Hematopoietic multipotent progenitor cell treated with erythropoietin and hydrocortisone succinate and interleukin-3 and kit ligand, for 6 days (in vitro differentiated cells): Measurements from ENCODE around the gene LAMB3.
"Not testable (repeated sequence)": the region's sequence is repeated elsewhere in the genome, so short reads cannot be mapped to it uniquely, and the experiment has no call there.

Source experiments
- DNase-seq: peaks from one replicate; pipeline ENCODE4 v3.0.0-alpha.2; 2015

The LAMB3 gene

DNA sequence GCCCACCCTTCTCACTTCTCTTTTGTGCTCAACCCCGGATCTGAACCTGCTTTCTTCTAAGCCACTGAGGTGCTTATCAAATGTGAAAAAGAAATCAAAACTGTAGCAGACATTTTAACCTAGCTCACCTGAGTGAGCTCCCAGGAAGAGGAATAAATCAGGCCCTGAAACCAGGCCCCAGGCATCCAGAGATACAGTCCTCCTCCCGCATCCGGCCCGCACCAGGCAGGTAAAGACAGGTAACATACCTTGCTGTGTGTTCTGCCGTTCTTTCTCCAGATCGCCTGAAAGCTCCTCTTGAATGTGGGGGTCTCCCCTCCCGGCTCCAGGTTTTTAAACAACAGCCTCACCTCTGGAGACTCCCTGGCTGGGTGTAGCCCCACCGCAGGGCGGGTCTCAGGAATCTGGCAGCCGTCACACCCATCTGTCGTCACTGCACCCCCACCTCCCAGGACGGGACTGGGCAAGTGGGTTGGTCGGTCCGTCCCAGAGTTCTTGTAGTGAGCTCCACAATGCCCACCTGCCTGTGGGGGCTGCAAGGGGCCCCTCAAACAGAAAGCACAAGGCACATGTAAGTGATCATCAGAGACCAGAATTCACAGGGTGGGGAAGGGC lies at the start of gene LAMB3:
Gene LAMB3, minus strand, starts transcription at position 305 of the 615 bp plus-strand sequence. CDS start 1,481 bp downstream, outside the sequence.
- DNase-seq = no peak

GRCh38 chr1:209700686-209701085 lies 48.5 kb upstream of the LAMB3 start:
- DNase-seq = not testable (repeated sequence)

DNA sequence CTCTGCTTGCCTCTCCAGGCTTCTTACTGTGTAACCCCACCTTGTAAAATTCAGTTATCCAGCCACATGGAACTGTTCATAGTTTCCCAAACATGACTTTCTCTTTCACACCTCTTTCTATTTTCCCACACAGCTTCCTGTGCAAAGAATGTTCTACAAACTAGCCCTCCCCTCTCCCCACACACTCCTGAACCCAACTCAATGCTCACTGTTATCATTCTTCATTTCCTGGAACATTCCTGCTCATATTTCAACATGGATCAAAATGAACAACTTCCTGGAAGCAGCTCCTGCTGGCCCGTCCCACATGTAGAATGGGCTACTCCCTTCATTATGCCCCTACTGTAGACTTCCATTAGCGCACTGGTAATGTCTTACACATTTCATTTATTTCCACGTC lies 44.9 kb upstream of the LAMB3 start:
- DNase-seq = no peak

DNA sequence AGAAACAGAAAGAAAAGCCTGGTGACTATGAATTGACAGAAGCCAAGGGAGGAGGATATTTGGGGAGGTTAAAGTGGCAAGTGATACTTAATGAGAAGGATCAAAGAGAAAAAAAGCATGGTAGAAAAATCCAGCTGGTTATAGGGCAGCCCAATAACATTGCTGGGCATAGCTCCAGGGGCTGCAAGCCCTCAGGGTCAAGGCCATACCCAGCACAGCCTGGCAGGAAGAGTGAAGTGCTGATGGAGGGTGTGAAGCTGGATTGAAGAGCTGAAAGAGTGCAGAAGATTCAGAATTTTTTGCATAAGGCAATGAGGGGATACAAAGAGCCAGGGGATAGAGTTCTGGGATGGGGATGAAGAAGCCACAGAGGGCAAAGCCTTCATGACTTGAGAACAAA lies 44.4 kb upstream of the LAMB3 start:
- no peak for DNase-seq

DNA sequence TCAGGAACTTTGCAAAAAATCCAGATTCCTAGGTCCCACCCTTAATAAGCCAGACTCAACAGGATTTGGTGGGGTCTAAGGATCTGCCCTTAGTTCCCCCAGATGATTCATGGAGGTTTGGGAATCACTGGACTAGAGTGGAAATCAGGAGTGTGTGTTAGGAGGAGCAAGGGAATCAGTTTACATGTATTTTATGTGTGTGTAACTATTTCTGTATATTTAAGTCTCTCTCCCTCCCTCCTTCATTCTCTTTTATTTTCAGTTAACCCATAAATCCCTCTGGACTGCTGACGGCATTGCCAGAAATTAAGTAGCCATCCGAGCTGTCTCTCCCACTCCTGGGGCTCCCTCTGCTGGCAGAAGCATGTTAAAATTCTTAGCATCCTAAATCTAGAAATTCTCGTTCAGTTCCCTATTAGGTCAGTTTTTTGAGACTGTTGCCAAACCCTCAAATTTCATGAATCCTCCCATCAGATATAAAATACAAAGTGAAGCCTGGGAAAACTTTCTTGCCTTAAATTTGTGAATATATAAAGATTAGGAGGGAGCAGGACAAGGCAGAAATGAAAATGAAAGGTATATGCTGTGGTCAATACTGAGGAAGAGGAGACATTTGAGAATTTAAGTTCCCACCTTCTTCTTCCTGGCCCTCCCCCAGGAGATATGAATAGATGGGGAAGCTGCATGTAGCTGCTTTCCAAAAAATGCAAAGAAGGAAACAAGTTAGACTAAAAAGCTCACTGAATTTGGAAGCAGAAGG lies 40.7 kb upstream of the LAMB3 start:
- DNase-seq = peak; percentile 88

DNA sequence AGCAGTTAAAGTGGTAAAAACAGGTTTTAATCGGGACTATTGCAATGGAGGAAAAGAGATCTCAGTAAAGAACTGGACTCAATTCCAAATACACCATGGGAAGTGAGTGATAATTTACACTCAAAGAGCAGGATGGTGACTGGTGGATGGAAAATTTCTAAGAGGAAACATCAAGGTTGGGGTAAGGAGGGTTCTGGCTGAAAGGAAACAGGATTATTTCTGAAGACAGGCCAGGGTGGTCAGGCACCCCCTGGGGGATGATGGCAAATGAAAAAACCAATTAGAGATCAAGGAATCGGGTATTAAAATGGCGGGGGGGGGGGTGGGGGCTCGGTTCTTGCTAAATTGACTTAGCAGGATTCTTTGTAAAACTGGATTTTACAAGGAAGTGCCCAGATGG lies 40.1 kb upstream of the LAMB3 start:
- DNase-seq = no peak

DNA sequence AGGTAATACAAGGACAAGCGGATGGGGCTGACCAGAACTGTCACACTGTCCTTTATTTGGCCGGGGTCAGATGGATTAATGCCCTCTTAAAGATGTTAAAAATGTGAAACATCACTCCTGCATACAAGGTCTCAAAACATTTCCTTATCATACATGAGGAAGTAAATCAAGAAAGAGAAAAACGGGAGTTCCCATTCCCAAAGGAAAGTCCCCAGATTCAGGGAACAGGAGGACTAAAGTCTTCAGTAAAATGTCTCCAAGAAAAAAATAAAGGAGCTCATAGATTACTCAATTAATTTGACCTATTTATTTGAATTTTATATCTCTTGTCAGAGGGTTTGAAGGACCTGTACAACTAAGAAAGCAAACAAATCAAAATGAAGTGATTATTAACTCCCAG lies 39.0 kb upstream of the LAMB3 start:
- DNase-seq = no peak

- DNase-seq = peak; percentile 79
These were observed 37.3 kb upstream of the LAMB3 start for GRCh38 chr1:209689477-209689876.

DNA sequence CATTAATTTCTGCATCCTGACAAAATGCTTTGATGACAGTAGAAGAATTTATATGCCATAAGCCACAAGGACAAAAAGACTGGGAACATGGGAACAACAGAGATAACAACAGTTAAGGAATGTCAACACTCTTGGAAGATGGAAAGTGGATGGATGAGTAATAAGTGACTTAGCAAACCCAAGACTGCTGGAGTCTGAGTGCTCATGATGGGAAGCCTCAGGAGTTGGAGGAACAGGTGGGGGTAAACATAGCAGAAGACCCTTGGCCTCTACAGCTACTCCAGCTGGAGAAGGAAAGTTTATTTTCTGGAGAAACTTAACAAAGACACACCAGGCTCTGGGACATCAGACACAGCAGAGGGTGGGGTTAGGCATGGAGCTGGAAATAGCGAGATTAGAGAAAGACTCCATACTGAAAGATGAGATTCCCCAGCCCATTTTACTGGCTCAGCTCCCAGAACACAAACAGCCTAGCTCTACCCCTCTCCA lies 36.6 kb upstream of the LAMB3 start:
- peak; percentile 78 for DNase-seq

GRCh38 chr1:209686322-209686721 lies 34.1 kb upstream of the LAMB3 start:
- DNase-seq = peak; percentile 62

DNA sequence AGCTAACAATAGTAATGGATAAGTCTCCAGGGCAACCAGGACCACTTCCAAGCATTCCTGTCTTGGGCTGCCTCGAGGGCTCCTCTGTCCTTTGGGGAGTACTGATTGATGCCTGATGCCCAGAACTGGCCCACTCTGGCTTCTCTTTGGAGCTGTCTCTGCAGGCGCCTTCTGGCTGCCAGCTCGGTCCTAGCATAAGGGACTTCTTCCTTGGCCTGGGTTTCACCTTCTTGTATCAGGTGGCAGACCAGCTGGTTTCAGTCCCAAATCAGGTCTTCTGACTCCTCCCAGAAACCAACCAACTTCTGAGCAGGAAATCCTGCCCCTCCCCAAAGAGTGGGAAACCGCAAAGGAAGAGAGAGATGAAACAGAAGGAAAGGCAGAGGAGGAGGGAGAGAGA lies 33.6 kb upstream of the LAMB3 start:
- no peak for DNase-seq

- DNase-seq = no peak
These were observed 26.8 kb upstream of the LAMB3 start for GRCh38 chr1:209678981-209679539.

GRCh38 chr1:209675565-209676154 lies 23.4 kb upstream of the LAMB3 start:
- DNase-seq = peak; percentile 26

GRCh38 chr1:209674957-209675564 lies 22.8 kb upstream of the LAMB3 start, which contains the start of gene G0S2:
Gene G0S2, plus strand, starts transcription at chr1:209675412. Its CDS starts 273 bp downstream, at chr1:209675685.
- DNase-seq = peak; percentile 51

DNA sequence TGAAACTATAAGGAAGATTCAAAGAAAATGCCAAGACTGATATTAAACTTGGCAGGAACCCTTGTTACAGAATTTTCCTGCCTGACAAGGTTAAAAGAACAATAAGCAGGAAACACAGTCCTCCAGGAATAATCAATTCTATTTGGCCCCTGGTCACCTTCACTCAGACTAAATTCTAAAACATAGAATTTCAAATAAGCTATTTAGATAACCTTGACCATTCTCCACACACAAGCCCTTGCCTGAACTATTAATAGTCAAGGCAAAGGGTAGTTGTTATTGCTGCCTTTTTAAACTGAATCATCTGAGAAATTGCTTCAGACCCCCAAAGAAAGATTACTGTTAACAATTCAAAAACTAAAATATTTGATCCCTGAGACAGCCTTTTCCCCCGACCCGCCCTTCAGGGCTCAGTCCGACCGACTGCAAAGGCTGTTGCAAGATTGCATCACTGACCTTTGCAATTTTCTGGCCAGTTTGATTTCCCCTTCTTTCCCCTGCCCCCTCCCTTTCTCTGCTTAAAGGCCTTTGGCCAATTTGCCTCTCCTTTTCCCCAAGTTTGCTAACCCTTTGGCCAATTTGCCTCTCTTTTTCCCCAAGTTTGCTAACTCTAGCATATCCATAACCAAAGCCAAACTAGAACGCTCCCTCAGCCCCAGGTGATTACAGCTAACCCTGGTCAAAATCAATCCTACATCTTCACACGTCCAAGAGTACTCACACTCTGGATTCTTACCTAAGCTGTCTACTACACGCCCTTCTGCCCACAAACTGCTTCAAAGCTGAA lies 21.6 kb upstream of the LAMB3 start:
- DNase-seq = no peak

DNA sequence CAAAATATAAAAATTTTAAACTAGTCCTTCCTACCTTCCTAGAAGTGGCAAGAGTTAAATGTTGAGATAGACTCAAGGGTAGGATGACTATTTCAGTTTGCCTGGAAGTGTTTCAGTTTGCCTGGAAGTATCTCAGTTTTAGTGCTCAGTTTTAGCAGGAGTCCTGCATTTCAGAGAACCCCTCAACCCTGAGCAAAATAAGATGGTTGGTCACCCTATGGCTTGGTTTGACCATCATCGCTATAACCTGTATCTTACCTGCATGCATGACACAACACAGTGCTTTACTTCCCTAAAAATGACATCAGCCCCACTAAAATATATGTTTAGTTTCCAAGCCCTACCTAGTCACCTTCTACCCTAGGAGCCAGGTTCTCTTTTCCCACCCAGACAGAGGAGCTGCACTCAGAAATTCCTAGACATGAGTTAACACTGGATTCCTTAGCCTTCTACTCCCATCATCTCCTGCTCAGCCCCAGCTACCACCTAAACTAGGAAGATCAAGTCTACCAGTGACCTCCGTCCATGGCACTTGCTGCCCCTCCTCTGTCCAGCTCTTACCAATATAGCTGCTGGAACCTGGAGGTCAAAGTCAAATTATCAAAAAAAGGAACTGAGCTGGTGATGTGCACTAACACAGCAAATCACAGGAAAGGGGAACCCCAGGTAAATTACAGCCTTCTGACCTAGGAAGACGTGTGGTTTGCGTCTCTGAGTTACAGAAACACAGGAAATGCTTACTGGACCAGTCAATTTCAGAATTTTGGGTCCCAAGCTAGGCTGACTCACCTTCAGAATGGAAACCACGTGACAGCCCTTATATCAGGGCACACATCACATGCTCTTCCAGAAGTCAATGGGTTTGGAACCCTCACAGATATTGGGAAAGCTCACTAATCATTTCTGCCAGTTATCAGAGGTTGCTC lies 20.7 kb upstream of the LAMB3 start:
- DNase-seq = no peak

DNA sequence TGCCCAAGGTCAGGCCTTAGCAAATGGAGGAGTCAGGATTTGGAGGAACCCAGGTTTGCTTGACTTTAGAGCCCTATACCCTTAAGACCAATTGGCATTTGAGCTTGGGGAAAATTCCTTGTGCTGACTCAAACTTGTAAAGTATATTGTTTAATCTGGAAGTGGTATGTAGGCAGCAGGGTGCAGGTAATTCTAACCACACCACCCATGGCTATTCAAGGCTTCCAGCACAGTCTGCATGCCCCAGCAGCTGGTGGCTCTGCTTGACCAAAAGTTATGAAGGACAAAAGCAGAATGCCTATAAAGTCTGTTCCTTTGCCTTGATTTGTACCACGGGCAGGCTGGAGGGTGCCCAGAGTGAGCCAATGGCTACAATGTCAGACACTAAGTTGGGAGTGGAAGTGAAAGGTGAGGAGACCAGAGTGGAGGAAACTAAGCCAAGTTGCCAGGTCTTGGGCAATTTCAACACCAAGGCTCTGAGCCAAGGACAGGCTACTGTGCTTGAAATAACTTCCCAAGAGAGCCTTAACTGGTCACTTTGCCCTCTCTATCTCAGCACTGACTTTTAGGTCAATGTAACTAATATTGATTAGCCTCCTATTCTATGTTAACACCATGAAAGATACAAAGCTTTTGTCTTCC lies 18.3 kb upstream of the LAMB3 start:
- no peak for DNase-seq

DNA sequence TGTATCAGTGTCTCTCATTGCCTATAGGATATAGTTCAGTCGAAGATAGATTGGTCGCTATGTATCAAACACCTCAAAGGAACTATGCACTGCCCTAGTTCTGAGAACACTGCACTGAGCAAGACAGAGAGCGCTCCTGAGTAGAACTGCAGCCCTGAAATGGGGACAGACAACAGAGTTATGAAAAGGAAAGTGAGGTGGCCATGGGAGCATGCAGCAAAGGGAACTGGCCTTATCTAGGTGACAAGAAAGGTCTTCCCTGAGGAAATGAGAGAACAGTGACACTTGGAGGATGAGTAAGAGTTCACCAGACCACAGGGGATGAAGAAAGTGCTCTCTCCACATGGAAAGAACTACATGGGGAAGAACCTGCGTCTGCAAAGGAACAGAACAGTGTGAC lies 15.5 kb upstream of the LAMB3 start:
- no peak for DNase-seq

- no peak for DNase-seq
These were observed 14.9 kb upstream of the LAMB3 start for GRCh38 chr1:209667103-209667502.

DNA sequence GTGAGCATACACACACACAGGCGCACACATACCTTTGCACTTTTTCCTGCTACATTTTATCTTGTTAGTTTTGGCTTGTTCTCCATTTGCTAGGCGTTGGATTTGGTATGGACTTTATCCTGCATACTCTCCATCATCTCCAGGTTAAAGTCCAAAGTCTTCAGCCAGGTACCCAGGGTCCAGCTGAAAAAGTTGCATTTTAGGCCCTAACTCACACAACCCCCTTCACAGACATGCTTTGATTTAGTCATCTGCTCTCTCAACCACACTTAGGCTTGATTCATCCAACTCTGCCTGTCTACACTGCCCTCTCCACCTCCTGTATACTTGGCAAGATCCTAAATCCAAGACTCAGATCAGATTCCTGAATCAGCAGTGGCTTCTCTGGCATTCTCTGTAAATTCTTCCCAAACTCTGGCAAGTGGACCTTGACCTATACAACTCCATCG lies 10.7 kb upstream of the LAMB3 start:
- no peak for DNase-seq

DNA sequence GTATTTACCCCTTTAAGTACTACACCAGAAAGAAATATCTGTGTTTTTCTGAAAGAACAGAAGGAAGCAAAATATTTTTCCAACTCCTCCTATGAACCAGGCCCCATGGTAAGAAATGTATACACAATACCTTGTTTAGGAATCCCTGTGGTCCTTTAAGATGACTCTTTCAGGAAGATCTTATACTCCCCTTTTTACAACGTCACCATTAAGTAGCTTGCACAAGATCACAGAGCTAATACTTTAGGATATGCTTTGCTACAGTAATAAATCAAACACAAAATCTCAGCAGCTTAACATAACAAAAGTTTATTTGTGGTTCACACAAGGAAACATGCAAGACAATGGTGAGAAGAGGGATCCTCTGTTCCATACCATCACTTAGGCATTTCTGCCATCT lies 8.8 kb upstream of the LAMB3 start:
- no peak for DNase-seq
